ENCODE measurements around the gene CHD2.

Gene CHD2

DNA sequence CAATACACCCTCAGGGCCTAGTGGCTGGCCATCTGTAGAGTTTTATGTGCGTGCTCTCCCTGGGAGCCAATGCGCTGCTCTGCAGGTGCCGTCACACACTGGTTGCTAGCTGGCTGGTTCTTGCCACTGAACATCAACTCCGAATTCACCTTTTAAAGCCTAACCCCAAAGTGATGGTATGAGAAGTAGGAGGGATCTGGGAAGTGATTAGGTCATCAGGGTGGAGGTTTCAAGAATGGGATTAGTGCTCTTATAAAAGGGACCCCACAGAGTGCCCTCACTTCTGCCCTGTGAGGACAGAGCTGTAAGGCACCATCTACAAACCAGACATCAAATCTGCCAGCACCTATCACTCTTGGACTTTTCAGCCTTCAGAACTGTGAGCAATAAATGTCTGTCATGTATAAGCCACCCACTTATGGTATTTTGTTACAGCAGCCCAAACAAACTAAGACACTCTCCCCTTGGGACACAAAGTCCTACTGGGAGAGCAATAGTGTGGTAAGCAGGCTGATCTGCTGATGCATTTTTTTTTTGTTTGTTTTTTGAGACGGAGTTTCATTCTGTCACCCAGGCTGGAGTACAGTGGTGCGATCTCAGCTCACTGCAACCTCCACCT is 168.6 kb downstream of the CHD2 start:
- DNase-seq (ENCODE audit: low spot score), result no peak

DNA sequence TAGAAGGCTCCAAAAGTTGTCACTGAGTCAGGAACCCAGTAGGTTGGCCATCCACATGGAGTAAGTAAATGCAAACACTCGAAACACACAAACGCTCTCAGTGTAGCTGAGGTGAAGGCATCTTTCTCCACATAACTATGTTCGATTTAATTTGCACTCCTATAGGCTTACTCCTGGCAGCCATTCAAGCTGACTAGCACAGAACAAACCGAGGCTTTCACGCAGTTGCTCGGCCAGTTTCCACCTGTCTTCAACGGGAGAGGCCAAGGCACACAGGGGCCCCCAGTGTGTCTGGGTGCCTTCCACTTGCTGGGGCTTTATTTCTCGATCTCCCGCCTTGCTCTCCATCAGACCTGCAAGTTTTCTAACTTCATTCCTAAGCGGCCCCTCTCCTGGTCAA is 170.0 kb downstream of the CHD2 start:
- DNase-seq (ENCODE audit: low spot score), result no peak

DNA sequence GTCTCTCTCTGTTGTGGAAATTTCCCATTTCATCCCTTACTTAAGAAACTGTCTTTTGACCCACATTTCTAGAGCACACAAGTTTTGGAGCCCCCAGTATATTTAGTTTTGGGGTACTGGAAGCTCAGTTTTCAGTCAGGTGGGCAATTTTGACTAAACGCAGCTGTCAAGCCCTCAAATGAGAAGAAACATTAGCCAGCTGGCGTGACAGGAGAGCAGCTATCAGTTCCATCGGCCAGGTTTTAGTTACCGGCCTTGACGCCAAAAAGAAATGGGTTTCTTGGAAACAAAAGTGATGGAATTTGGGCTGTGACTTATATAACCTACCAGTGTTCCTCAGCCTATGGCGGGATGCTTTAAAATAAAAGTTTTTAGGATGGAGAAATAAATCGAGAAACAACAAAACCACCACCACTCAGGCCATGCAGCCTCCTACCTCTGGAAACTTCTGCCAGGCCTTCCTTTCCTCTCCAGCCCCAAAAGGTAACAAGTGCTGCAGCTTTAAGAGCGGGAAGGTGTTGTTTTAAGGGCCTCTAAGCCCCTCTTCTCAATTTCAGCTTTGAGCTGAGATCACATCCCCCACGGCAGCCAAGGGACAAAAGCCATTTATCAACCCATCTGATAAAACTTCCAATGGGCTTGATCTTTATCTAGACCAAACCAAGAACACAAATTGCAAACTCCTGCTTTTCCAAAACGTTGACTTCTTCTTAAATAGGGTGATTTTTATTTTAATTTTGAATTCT is 170.6 kb downstream of the CHD2 start:
- DNase-seq (ENCODE audit: low spot score), result no peak

DNA sequence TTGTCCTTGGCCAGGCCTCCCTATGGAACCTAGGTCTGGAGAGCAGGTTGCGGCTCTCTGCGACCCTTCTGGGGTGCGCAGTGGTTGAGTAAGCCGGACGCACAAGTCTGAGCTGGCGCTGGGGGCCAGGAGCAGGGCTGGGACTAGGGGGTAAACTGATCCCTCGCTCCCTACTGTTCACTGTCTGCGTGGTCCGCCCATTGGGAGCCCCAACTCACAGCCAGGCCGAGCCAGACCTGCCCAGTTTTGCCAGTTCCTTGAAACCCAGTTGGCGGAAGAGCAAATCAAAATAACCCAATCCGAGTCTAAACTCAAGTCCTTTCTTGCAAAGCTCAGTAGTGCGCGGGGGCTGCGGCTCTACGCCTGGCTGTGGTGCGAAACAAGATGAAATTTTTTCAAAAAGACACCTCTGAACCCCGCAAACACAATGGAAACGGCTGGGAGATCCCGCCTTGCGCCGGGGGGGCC is 171.4 kb downstream of the CHD2 start:
- DNase-seq (ENCODE audit: low spot score), result no peak

DNA sequence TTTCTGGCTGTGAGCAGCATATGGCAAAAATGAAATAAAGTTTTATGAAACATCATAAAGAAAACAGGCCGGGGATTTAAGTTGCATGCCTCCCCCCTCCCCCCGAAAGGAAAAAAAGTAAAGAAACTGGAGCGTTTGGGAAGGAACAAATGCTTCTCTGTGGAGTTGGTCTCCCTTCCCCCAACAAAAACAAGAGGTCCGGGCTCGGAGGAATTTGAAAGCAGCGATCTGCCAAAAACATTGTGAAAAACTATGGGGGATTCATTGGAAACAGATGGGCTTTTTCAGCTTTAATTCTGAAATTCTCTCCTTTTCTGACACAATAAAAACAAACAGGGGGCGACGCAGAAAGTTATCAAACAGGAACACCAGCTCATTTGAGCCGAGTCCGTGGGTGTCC is 171.9 kb downstream of the CHD2 start:
- DNase-seq (ENCODE audit: low spot score), result no peak

DNA sequence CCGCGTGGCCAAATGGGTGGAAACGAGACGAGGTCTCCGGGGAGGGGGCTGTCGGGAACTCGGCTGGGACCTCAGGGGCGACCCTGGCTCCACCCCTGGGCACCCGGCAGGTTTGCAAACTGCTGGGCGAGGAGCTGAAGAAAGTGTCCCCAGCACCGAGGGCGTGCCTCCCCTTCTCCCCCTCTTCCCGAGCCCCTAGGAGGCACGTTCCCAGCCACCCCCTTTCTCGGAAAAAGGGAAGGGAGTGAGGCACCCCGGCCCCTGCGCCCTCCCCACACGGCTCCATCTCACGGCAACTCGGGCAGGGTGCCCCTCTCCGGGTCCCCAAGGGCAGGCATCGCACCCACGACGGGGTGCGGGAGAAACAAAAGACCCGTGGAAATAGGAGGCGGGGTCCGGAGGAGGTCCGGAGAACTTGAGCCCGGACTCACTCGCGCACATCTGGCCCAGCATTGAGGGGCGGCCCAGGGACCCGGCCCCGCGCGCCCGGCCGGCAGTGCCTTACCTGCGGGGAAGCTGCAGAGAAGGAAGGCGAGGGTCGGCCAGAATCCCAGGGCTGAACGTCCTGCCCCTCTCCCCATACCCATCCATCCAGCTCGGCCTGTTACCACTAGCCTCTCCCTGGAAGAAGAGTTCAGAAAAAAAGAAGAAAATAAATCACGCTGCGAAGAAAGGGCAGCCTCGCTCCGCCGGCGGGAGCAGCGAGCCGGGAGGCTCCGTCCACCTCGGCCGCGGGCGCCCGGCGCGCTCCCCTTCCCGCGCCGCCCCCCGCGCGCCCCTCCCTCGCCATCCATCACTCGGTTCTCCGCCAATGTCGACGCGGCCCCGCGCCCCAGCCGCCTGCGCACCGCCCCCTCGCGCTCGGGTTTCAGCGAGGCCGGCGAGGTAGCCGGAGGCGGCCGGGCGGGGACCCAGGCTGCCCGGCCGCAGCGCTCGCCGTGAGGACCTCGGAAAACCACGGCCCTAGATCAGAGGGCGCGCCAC is 172.6 kb downstream of the CHD2 start:
- peak; percentile 74 for DNase-seq (ENCODE audit: low spot score)

- DNase-seq (ENCODE audit: low spot score), result no peak
Measured at GRCh38 chr15:93073465-93073952, 173.4 kb downstream of the CHD2 start.

- DNase-seq (ENCODE audit: low spot score), result no peak
Measured at GRCh38 chr15:93074599-93074998, 174.5 kb downstream of the CHD2 start.

DNA sequence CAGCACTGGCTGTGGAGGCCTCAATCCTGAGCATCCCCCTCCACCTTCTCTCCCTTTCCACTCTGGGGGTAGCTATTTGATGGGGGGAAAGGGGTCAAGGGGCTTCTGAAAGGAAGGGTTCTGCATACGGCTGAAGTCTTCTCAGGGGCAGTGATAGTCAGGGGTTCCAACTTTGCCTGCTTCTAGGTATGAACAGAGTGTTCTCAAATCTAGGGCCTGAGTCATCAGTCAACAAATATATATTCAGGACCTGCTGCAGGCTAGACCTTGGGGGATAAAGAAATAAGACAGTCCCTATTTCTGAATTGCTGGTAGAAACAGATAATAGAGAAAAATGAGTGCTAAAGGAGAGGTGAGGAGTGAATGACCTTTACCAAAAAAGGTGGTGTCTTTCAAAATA is 176.1 kb downstream of the CHD2 start:
- DNase-seq (ENCODE audit: low spot score), result no peak

DNA sequence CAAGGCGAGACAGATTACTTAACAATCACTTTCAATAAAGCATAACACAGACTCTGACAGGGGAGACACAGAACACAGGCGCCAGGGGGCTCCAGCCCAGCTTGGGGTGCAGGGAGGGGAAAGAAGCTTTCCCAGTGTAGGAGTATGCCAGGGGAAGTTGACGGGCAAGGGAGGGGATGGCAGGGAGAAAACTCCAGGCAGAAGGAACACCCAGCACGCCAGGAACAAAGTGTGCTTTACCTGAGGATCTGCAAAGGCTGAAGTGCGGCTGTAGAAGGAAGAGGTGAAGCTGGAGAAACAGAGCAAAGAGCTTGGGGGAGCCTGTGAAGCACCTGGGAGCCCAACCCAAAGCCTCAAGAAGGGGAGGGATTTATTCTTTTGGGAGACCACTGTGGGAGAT is 176.8 kb downstream of the CHD2 start:
- DNase-seq (ENCODE audit: low spot score), result no peak

Measured in HuH-7.5 (cell line).